Endothelial cell of umbilical vein (primary cell): ENCODE results near the gene MEIS3.

ENCODE experiments used
- CTCF ChIP-seq, 2 donors: IDR thresholded peaks; 1 replicate in 1 of 2; 2 replicates in 1 of 2; pipeline ENCODE4 v1.5.1; 2011; ENCODE audit warnings: low read length in 2 of 2, mild to moderate bottlenecking in 2 of 2, moderate library complexity in 2 of 2, control low read depth in 1 of 2, inconsistent platforms in 1 of 2, low read depth in 1 of 2; ENCODE audit not compliant: insufficient read depth in 1 of 2; ENCODE audit errors: extremely low read depth in 1 of 2
- EZH2 ChIP-seq: IDR thresholded peaks from 2 replicates; pipeline ENCODE4 v1.6.1; 2012; ENCODE audit warnings: borderline replicate concordance, low read depth, mild to moderate bottlenecking, moderate library complexity, low read length, inconsistent platforms; ENCODE audit not compliant: severe bottlenecking
- FOS ChIP-seq: IDR thresholded peaks from 2 replicates; pipeline ENCODE4 v1.6.1; 2011; ENCODE audit warnings: mild to moderate bottlenecking, low read length, moderate library complexity, borderline replicate concordance; ENCODE audit not compliant: insufficient read depth
- GATA2 ChIP-seq: IDR thresholded peaks from 2 replicates; pipeline ENCODE4 v1.7.0; 2011; ENCODE audit warnings: low read depth, mild to moderate bottlenecking, moderate library complexity, mixed read lengths, low read length; ENCODE audit not compliant: insufficient read length, insufficient read depth
- JUN ChIP-seq: IDR thresholded peaks from 2 replicates; pipeline ENCODE4 v1.6.1; 2011; ENCODE audit warnings: borderline replicate concordance, low read depth; ENCODE audit not compliant: insufficient read length, insufficient read depth
- MAX ChIP-seq: IDR thresholded peaks from 2 replicates; pipeline ENCODE4 v1.6.1; 2011; ENCODE audit not compliant: insufficient read depth, insufficient read length
- MYC ChIP-seq: IDR thresholded peaks from one replicate; pipeline ENCODE4 v1.6.1; 2011; ENCODE audit warnings: mild to moderate bottlenecking, low read depth, low read length
- POLR2A ChIP-seq: IDR thresholded peaks from 2 replicates; pipeline ENCODE4 v1.6.1; 2012; ENCODE audit warnings: low read depth, mild to moderate bottlenecking, control low read depth, low read length
- POLR2AphosphoS5 ChIP-seq: IDR thresholded peaks from 2 replicates; pipeline ENCODE4 v1.6.1; 2012; ENCODE audit warnings: low read depth, mild to moderate bottlenecking, control low read depth, low read length, moderate library complexity; ENCODE audit not compliant: insufficient read depth

- TF ChIP-seq POLR2A = no peak
- TF ChIP-seq POLR2AphosphoS5 = no peak
- no peak for TF ChIP-seq CTCF (IDR thresholded peaks at IDR 0.05; ENCODE audit: extremely low read depth in 1 of 2, insufficient read depth in 1 of 2, low read depth in 1 of 2, low read length in 2 of 2)
- TF ChIP-seq GATA2 = no peak
- no peak for TF ChIP-seq EZH2
- no peak for TF ChIP-seq MYC
- no peak for TF ChIP-seq JUN
- no peak for TF ChIP-seq MAX
- TF ChIP-seq FOS = no peak
These were observed 45.5 kb upstream of the MEIS3 start for GRCh38 chr19:47464675-47465419.
